Stimulated activated CD8-positive, alpha-beta memory T cell treated with anti-CD3 and anti-CD28 coated beads, Interleukin-12 subunit alpha, Interleukin-12 subunit beta, amount 100 ng/mL, for 24 hours (primary cell): ENCODE measurements around the gene GCNT3.

Experiments used
- DNase-seq: peaks from one replicate; pipeline ENCODE4 v3.0.0-alpha.2; 2020; ENCODE audit errors: extremely low read depth

Gene GCNT3, protein sequence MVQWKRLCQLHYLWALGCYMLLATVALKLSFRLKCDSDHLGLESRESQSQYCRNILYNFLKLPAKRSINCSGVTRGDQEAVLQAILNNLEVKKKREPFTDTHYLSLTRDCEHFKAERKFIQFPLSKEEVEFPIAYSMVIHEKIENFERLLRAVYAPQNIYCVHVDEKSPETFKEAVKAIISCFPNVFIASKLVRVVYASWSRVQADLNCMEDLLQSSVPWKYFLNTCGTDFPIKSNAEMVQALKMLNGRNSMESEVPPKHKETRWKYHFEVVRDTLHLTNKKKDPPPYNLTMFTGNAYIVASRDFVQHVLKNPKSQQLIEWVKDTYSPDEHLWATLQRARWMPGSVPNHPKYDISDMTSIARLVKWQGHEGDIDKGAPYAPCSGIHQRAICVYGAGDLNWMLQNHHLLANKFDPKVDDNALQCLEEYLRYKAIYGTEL

DNA sequence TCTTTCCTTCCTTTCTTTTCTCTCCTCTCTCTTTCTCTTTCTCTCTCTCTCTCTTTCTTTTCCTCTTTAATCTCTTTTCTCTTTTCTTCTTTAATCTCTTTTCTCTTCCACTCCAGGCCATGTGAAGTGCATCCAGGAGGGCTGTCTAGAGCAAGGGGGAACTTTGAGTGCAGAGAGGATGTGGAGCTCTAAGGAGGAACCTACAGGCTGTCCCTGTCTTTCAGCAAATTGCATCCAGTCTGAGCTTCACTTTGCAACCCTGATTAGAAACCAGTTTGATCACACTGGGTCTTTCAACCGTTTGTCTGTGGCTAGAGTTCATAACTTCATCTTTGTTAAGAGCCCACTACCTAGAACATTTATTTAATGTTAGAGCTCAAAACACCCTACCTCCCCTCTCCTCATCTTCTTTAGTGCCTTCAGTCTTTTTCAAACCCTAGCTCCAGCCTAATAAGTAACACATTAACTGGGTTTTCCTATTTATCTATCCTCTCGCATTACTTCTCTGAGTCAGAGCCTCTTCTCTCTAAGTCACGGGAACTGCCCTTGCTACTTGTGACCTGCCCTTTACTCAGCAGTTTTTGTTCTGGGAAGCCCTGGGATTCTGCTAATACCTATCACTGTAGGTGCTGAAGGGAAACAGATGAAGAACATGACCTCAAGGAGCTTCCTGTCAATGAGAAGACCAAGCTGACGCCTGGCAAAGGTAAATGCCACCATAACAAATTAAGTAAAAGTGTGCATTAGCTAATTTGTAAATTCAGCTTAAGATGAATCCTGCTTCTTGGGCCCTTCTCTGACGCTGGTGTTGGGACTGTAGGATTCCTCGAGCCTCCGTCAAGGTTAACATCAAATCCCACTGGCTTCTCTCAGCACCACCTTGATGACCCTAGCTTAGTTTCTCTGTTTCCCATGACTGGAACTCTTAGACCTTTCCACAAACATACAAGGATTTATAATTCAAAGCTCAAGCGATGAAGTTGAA lies at the start of gene GCNT3:
Gene GCNT3 (plus strand): TSS at position 508 of the 985 bp plus-strand sequence. CDS start 6,456 bp downstream, outside the sequence.
- DNase-seq, result no peak

DNA sequence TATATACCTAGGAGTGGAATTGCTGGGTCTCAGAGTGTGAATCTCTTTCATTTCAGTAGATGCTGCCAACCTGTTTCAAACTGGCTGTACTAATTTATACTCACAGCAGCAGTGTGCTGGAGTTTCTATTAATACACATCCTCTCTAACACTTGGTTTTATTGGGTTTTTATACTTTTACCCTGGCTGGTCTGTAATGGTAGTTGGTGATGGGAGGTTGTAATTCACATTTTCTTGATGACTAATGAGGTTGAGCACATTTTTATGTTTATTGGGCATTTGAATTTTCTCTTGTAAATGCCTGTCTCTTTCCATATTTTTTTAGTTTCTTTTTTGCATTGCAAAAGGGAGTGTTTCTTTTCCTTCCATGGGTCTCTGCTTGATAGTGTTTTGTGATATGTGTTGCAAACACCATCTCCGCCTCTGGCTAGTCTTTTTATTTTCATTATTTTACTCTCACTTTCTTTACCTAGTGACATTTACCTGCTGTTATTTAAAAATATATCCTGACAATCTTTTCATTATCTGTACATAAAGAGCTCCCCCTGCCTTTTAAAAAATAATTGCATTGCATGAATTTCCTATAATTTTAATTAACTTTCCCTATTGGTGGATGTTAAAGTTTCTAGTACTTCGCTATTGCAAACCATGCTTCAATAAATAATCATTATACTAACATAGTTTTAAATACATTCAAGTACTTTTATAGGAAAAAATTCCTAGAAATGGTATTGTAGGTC lies 49.0 kb upstream of the GCNT3 start:
- DNase-seq, result no peak

DNA sequence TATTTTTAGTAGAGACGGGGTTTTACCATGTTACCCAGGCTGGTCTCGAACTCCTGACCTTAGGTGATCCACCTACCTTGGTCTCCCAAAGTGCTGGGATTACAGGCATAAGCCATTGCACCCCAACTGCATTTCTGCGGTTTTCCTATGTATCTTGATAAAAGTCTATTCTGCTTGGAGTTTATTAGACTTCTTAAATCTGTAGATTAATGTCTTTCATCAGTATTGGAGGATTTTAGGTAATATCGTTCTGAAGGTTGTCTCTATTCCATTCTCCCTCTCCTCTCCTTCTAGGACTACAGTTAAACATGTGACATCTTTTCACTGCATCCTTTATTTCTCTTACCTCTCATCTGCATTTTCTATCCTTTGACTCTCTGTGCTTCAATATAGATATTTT lies 46.3 kb upstream of the GCNT3 start:
- no peak for DNase-seq

DNA sequence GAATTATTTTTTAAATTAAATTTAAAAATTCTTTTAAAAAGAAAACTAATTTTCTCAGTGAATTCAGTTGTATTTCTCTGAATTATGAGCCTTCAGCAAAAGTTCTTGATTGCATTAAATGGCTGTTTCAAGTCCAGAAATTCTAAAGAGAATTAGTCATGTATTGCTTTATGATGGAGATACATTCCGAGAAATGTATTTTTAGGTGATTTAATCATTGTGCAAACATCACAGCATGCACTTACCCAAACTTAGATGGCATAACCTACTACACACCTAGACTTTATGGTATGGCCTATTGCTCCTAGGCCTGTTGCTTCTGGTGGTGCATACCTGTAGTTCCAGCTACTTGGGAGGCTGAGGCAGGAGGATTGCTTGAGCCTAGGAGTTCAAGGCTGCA lies 44.3 kb upstream of the GCNT3 start:
- DNase-seq, result no peak

DNA sequence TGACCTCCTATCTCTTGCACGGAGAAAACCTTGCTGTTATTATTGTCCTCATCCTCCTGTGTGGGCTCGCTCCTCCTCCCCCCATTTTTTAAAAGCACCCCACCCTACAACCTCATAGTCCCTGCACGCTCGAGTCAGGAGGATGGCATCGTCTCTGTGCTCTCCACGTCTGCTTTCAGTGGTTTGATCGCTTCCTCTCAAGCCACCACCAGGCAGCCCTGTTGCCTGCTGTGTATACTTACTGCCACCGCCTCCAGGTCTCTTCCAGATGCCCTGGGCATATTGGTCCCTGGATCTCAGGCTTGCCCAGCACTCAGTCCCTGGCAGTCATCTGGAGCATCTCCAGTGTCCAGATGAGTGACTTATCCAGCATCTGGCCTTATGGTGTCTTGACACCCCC lies 42.1 kb upstream of the GCNT3 start:
- no peak for DNase-seq

DNA sequence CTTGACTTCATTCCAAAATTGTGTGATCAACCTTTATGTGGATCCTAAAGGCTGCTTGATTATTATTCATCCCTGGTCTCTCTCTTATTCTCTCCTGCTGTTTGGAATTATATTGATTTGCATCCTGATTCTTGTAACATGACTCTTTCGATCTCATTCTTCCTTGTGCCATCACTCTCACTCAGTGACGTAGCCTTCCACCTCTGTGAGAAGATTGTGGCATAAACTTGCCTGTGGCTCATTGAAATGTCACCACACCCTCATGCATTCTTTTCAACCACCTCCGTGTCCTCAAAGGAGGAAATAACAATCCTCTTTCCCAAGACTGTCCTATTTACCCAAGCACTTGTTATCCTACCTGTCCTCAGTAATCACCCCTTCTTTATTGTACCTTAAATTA lies 41.3 kb upstream of the GCNT3 start:
- no peak for DNase-seq

DNA sequence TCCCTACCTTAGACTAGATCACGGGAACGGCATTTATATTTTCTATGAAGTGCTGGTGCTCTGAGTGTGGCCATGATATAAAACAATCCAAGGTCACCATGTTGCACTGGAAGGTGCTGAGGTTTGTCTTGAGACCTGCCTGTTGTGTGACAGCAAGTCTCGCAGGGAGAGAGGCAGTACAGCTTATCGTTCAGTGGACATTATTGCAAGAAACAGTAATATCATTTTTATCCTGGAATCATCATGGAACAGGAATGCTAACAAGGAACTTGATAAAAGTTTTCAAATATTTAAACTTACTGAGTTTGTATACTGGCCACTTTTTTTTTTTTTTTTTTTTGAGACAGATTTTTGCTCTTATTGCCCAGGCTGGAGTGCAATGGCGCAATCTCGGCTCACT lies 40.0 kb upstream of the GCNT3 start:
- DNase-seq, result no peak

DNA sequence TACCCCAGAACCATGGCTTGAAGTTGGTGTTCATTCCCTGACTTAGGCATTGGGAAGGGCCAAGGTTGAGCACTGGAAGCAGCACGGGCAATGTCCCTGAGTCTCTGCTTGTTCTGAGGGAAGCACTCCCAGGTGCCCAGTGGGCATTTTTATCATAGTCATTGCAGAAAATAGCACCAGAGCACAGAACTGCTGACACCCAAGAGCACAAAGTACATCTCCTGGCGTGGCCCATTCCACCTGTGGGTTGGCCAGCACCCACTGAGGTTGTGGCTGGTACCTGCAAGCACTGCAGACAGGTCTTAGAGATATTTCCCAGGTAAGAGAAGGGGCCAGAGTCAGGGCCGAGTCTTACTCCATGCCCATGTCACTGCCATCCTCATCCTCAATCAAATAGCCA lies 28.5 kb upstream of the GCNT3 start:
- no peak for DNase-seq

DNA sequence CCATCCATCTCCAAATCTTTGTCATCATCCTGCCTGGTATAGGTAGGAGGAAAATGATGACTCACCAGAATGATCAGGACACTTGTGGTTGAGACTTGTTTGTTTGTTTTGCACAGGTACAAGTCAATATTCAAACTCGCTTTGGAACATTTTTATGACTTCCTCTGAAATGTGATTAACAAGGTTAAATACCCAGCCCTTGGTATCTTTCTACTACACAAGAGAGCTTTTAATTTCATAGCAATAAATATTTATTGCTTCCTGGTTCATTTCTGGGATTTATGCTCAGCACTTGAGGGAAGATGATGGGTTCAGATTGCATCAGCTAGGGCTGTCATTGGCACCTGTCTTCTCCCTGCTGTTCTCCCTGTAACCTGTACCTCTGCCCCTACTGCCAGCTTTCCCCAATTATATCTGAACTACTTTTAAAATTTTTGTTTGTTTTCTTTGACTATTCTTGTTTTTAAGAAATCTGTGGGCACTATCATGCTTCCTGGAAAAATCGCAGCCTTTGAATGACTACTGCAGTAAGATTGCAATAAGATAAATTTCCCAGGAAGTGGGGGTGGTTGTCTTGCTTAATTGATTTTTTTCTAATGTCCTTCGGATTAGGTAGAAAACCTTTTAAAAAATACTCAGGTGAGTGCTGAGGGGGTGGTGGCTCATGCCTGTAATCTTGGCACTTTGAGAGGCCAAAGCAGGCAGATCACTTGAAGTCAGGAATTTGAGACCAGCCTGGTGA lies 24.3 kb upstream of the GCNT3 start:
- no peak for DNase-seq

DNA sequence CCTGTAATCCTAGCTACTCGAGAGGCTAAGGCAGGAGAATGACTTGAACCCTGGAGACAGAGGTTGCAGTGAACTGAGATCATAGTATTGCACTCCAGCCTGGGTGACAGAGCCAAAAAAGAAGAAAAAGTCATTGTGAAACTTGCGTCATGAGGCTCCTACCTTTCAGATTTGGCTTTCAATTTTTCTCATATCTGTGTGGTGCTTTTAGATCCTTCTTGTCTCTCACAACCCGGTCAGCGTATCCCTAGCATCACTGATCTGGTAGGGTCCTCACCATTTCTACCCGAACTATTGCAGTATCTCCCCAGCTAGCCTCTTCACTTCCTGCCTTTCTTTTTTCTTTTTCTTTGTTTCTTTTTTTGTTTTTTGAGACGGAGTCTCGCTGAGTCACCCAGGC lies 21.6 kb upstream of the GCNT3 start:
- DNase-seq, result no peak

DNA sequence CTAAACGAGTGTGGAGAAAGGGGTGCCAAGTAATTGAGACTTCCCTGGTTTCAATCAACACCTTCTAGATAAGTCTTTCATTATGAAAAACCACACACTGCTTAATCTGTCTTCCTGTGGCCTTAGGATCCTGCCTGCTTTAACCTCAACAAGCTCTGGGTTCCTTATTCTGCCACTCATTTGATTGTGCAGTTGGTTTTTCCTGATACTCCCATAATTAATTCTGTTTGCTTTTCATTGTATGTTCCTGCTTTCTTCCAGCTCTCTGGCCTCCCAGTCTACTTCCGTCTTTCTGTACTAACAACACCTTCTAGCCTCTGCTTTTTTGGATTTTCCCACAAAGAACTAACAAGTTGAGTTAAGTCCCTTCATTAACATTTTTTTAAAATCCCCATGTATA lies 20.2 kb upstream of the GCNT3 start:
- DNase-seq, result no peak

DNA sequence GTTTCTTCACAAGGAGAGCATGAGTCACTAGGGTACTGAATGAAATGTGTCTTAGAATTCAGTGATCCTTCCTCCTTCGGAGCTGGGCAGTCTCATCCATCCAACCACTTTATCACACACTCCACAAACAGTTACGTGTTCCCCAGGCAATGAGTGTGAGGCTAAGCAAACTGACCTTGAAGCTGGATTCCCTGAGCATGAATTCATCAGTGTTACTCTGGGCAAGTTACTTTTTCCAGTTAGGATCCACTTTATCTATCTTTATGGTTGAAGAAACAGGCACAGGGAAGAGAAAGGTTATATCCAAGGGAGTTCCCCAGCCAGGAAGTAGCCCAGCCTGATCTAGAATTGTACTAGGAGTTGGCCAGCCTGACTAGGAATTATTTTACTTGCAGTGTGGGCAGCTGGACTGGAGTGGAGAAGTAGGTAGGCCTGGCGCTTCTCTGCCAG lies 17.1 kb upstream of the GCNT3 start:
- DNase-seq, result no peak

DNA sequence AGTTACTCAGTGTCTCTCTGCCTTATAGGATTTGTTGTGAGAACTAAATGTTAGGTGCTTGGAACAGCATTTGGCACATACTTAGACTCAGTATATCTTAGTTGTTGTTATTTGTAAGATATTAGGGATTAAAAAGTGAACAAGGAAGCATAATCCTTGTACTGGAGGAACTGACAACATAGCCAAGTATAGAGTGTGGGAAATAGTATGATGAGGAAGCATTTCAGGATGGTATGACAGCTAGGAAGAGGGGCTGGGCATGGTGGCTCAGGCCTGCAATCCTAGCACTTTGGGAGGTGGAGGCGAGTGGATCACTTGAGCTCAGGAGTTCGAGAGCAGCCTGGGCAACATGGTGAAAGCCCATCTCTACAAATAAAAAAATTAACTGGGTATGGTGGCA lies 16.6 kb upstream of the GCNT3 start:
- DNase-seq, result no peak

DNA sequence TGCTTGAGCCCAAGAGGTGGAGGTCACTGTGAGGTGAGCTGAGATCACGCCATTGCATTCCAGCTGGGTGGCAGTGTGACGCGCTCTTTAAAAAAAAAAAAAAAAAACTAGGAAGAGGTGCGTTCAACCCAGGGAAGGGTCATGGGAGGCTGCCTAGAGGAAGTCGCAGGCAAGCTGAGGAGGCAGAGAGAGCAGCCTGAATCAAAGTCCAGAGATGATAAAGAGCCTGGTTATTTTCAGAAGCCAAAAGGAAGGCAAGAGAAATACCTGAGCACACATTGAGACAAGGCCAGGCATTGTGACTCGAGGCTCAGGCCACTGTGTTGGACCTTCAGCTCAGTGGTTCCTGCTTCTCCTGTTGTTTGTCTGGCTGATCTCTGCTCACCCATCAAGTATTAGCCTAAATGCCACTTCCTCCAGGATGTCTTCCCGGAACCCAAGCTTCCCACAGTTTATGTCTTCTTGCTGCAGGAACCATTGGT lies 16.1 kb upstream of the GCNT3 start:
- no peak for DNase-seq

DNA sequence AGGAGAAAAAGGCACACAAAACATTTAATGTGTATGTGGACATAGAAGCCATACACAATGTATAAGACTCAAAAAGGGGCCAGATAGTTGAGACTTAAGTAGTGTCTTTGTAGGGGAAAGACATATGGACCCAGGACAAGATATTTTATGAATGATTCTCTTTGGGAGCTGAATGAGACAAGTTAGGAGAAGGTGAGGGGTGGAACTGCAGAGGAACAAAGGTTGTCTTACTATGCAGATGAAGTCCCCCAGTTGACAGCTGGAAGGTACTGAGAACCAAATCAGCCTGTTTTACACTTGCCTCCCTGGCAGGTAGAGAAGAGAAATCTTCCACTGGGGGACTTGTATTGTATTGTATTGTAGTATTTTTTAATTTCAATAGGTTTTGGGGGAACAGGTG lies 14.9 kb upstream of the GCNT3 start:
- DNase-seq, result no peak

DNA sequence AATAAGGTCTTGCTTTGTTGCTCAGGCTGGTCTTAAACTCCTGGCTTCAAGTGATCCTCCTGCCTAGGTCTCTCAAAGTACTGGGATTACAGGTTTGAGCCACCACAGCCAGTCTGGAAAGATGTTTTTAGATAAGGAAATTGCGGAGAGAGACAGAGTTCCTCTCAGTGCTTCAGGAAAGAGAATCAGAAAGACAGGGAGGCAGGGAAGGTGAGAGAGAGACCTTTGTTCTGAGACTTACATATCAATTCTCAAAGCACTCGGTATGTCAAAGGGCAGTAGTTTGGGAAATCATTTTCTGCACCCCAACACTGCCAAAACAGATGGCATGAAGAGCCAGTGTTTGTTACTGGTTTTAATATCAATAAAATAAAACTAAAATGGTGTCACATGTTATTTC lies 13.1 kb upstream of the GCNT3 start:
- no peak for DNase-seq

DNA sequence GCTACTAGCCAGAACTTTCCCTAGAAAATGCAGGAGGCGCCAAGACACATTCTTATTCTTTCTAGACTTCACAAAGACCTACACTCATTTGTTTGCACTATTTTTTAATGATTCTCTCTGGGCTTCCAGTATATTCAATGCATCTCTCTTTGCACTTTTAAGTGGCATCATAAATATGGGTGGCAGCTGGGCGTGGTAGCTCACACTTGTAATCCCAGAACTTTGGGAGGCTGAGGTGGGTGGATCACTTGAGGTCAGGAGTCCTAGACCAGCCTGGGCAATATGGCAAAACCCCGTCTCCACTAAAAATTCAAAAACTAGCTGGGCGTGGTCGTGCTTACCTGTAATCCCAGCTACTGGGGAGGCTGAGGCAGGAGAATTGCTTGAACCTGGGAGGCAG lies 5.6 kb upstream of the GCNT3 start:
- DNase-seq, result no peak

DNA sequence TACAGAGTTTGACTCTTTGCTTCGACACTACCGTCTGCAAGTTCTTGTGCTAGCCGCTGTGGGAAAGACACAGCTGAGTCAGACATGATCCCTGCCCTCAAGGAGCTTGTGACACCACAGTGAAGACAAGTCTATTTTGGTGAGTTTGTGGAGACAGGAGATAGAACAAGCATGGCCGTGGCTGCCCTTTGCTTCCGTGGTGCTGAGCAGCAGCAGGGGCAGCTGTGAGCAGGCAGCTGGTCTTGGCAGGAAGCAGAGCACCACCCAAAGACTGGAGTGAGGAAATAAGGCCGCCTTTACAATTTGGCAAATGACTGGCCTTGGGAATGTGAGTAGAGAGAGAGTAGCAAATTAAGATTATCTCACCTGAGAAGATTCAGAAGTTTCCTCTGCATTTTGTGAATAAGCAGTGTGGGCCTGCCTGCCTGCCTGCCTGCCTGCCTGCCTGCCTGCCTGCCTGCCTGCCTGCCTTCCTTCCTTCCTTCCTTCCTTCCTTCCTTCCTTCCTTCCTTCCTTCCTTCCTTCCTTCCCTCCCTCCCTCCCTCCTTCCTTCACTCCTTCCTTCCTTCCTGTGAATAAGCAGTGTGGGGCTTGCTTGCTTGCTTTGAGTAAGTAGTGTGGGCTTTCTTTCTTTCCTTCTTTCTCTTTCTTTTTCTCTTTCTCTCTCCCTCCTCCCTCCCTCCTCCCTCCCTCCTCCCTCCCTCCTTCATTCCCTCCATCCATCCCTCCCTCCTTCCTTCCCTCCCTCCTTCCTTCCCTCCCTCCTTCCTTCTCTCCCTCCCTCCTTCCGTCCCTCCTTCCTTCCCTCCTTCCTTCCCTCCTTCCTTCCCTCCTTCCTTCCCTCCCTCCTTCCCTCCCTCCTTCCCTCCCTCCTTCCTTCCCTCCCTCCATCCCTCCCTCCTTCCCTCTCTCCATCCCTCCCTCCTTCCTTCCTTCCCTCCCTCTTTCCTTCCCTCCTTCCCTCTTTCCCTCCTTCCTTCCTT lies 1.6 kb upstream of the GCNT3 start:
- no peak for DNase-seq

DNA sequence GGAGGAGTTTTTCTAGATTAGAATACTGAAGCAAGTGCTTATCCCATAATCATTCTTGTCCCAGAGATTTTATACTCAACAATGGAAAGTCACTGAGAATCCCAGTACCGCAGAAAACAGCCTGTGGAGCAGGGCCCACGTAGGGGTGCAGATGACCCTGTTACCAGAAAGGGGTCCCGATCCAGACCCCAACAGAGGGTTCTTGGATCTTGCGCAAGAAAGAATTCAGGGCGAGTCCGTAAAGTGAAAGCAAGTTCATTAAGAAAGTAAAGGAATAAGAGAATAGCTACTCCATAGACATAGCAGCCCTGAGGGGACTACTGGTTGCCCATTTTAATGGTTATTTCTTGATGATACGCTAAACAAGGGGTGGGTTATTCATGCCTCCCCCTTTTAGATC lies 2.6 kb downstream of the GCNT3 start:
- DNase-seq, result no peak

DNA sequence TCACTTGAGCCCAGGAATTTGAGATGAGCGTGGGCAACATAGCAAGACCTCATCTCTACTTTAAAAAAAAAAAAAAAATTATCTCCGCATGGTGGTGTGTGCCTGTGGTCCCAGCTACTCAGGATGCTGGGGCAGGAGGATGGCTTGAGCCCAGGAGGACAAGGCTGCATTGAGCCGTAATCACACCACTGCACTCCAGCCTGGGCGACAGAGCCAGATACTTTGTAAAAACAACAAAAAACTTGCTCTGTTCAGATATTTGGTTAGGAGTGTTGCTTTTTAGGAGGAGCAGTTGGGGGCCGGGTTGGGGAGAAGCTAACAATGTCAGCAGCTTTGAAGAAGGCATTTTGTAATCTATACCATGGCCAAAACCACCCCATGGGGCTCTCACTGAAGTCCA lies 4.1 kb downstream of the GCNT3 start:
- DNase-seq, result no peak
